Activated naive CD4-positive, alpha-beta T cell treated with anti-CD3 and anti-CD28 coated beads for 36 hours (primary cell): ENCODE measurements around the gene GNAT3. TPM values are rescaled to one million over a fixed set of nuclear protein-coding genes. Genes with fewer than 3 reads are reported as not detected.

Experiments
- CTCF ChIA-PET: fragments of 350-600 bp; sonication (Branson Sonifier 250); formaldehyde crosslinking; loops from one replicate; lab custom pipeline; 2021; ENCODE audit warnings: antibody characterized with exemption; lab: Charles Lee
- DNase-seq: peaks from one replicate; pipeline ENCODE4 v3.0.0-alpha.2; 2020
- H3K27ac Mint-ChIP-seq: one replicate; pipeline ENCODE4 v1.8.0; 2021; ENCODE audit warnings: mild to moderate bottlenecking, mixed read lengths
- H3K27me3 Mint-ChIP-seq: one replicate; pipeline ENCODE4 v1.8.0; 2021; ENCODE audit warnings: low read depth, mixed read lengths
- H3K36me3 Mint-ChIP-seq: one replicate; pipeline ENCODE4 v1.8.0; 2021; ENCODE audit warnings: low read depth, mixed read lengths
- H3K4me1 Mint-ChIP-seq: one replicate; pipeline ENCODE4 v1.8.0; 2021; ENCODE audit warnings: low read depth, mixed read lengths
- H3K4me3 Mint-ChIP-seq: one replicate; pipeline ENCODE4 v1.8.0; 2021; ENCODE audit warnings: mild to moderate bottlenecking, moderate library complexity, mixed read lengths
- H3K9me3 Mint-ChIP-seq: one replicate; pipeline ENCODE4 v1.8.0; 2021; ENCODE audit warnings: mixed read lengths
- intact Hi-C: fragments of 100-400 bp; cut with micrococcal nuclease; formaldehyde crosslinking; loops from one replicate; pipeline ENCODE4 v1.15.1; 2023
- total RNA-seq, 2 experiments: library from RNA; stranded (reverse); gene quantifications; one replicate each; pipeline ENCODE4 v1.2.3, GENCODE V29; 2021

Gene GNAT3
- total RNA-seq, 2 experiments from 2014 or later = not detected

GRCh38 chr7:80528689-80529088 lies 16.8 kb upstream of the GNAT3 start:
- H3K4me1 Mint-ChIP-seq = no peaks in the 10 kb centered on the region
- H3K27ac Mint-ChIP-seq = no peak overlapping the region
- CTCF ChIA-PET = no interaction called here
- intact Hi-C loops = no loop called here
- H3K9me3 Mint-ChIP-seq = no peaks in the 10 kb centered on the region
- no peak overlapping the region for H3K4me3 Mint-ChIP-seq
- no peak for DNase-seq
- no peaks in the 10 kb centered on the region for H3K27me3 Mint-ChIP-seq
- H3K36me3 Mint-ChIP-seq = no peaks in the 10 kb centered on the region

- no peak overlapping the region for H3K4me3 Mint-ChIP-seq
- DNase-seq = no peak
- H3K36me3 Mint-ChIP-seq = no peaks in the 10 kb centered on the region
- H3K4me1 Mint-ChIP-seq = no peaks in the 10 kb centered on the region
- CTCF ChIA-PET = no interaction called here
- intact Hi-C loops = no loop called here
- no peak overlapping the region for H3K27ac Mint-ChIP-seq
- H3K9me3 Mint-ChIP-seq = no peaks in the 10 kb centered on the region
- no peaks in the 10 kb centered on the region for H3K27me3 Mint-ChIP-seq
Measured at GRCh38 chr7:80526472-80526871, 14.6 kb upstream of the GNAT3 start.

GRCh38 chr7:80524693-80525092 lies 12.8 kb upstream of the GNAT3 start:
- CTCF ChIA-PET = interaction anchor here (0.7 kb wide), 1 partner anchor 15 kb away, joined by 3 read pairs; no protein-coding TSS in a partner anchor
- Mint-ChIP-seq H3K27ac (no peak overlapping the region), H3K36me3 (no peaks in the 10 kb centered on the region), H3K27me3 (no peaks in the 10 kb centered on the region), H3K4me3 (no peak overlapping the region), H3K9me3 (no peaks in the 10 kb centered on the region), H3K4me1 (no peaks in the 10 kb centered on the region)
- intact Hi-C loops = no loop called here
- DNase-seq = no peak

GRCh38 chr7:80521809-80522208 lies 9.9 kb upstream of the GNAT3 start:
- Mint-ChIP-seq H3K36me3 (no peaks in the 10 kb centered on the region), H3K9me3 (no peaks in the 10 kb centered on the region), H3K27me3 (no peaks in the 10 kb centered on the region), H3K4me1 (no peaks in the 10 kb centered on the region), H3K27ac (no peak overlapping the region), H3K4me3 (no peak overlapping the region)
- DNase-seq = no peak
- CTCF ChIA-PET = interaction anchor here (1.6 kb wide), 1 partner anchor 9 kb away, joined by 4 read pairs; no protein-coding TSS in a partner anchor
- intact Hi-C loops = no loop called here

GRCh38 chr7:80520199-80520598 lies 8.3 kb upstream of the GNAT3 start:
- no peak overlapping the region for H3K4me3 Mint-ChIP-seq
- intact Hi-C loops = no loop called here
- CTCF ChIA-PET = no interaction called here
- H3K27ac Mint-ChIP-seq = no peak overlapping the region
- no peak for DNase-seq
- no peaks in the 10 kb centered on the region for H3K27me3 Mint-ChIP-seq
- H3K4me1 Mint-ChIP-seq = no peaks in the 10 kb centered on the region
- no peaks in the 10 kb centered on the region for H3K36me3 Mint-ChIP-seq
- H3K9me3 Mint-ChIP-seq = no peaks in the 10 kb centered on the region

GRCh38 chr7:80517282-80517747 lies 5.5 kb upstream of the GNAT3 start:
- DNase-seq = no peak
- Mint-ChIP-seq H3K4me3 (no peak overlapping the region), H3K9me3 (no peaks in the 10 kb centered on the region), H3K4me1 (no peaks in the 10 kb centered on the region), H3K27me3 (no peaks in the 10 kb centered on the region), H3K27ac (no peak overlapping the region), H3K36me3 (no peaks in the 10 kb centered on the region)
- CTCF ChIA-PET = no interaction called here
- intact Hi-C loops = no loop called here

- no peaks in the 10 kb centered on the region for H3K4me1 Mint-ChIP-seq
- no peak overlapping the region for H3K4me3 Mint-ChIP-seq
- no peaks in the 10 kb centered on the region for H3K36me3 Mint-ChIP-seq
- no peak for DNase-seq
- intact Hi-C loops = no loop called here
- peaks cover 2% of the 10 kb centered on the region for H3K27me3 Mint-ChIP-seq
- CTCF ChIA-PET = no interaction called here
- H3K27ac Mint-ChIP-seq = no peak overlapping the region
- no peaks in the 10 kb centered on the region for H3K9me3 Mint-ChIP-seq
Measured at GRCh38 chr7:80515298-80515697, 3.4 kb upstream of the GNAT3 start.

GRCh38 chr7:80510021-80510420 lies 1.8 kb downstream of the GNAT3 start:
- no peaks in the 10 kb centered on the region for H3K36me3 Mint-ChIP-seq
- H3K27me3 Mint-ChIP-seq = peaks cover 5% of the 10 kb centered on the region
- H3K27ac Mint-ChIP-seq = no peak overlapping the region
- no peak for DNase-seq
- CTCF ChIA-PET = no interaction called here
- no peaks in the 10 kb centered on the region for H3K4me1 Mint-ChIP-seq
- H3K9me3 Mint-ChIP-seq = no peaks in the 10 kb centered on the region
- intact Hi-C loops = no loop called here
- no peak overlapping the region for H3K4me3 Mint-ChIP-seq

GRCh38 chr7:80508440-80508839 lies 3.4 kb downstream of the GNAT3 start:
- Mint-ChIP-seq H3K27me3 (peaks cover 11% of the 10 kb centered on the region), H3K9me3 (no peaks in the 10 kb centered on the region), H3K27ac (no peak overlapping the region), H3K4me1 (no peaks in the 10 kb centered on the region), H3K36me3 (no peaks in the 10 kb centered on the region), H3K4me3 (no peak overlapping the region)
- intact Hi-C loops = no loop called here
- DNase-seq = no peak
- CTCF ChIA-PET = no interaction called here

- no peaks in the 10 kb centered on the region for H3K9me3 Mint-ChIP-seq
- no peak overlapping the region for H3K27ac Mint-ChIP-seq
- H3K36me3 Mint-ChIP-seq = no peaks in the 10 kb centered on the region
- no peaks in the 10 kb centered on the region for H3K4me1 Mint-ChIP-seq
- CTCF ChIA-PET = no interaction called here
- peaks cover 12% of the 10 kb centered on the region for H3K27me3 Mint-ChIP-seq
- no peak overlapping the region for H3K4me3 Mint-ChIP-seq
- no peak for DNase-seq
- intact Hi-C loops = no loop called here
Measured at GRCh38 chr7:80505900-80506500, 5.9 kb downstream of the GNAT3 start.

- no peak overlapping the region for H3K27ac Mint-ChIP-seq
- intact Hi-C loops = no loop called here
- CTCF ChIA-PET = no interaction called here
- no peak overlapping the region for H3K4me3 Mint-ChIP-seq
- H3K36me3 Mint-ChIP-seq = no peaks in the 10 kb centered on the region
- no peaks in the 10 kb centered on the region for H3K9me3 Mint-ChIP-seq
- H3K4me1 Mint-ChIP-seq = no peaks in the 10 kb centered on the region
- DNase-seq = no peak
- peaks cover 10% of the 10 kb centered on the region for H3K27me3 Mint-ChIP-seq
Measured at GRCh38 chr7:80500325-80500724, 11.5 kb downstream of the GNAT3 start.

GRCh38 chr7:80499350-80499953 lies 12.4 kb downstream of the GNAT3 start:
- peaks cover 4% of the 10 kb centered on the region for H3K27me3 Mint-ChIP-seq

More at GRCh38 chr7:80499350-80499953, 12.4 kb downstream of the GNAT3 start:
- intact Hi-C loops = no loop called here
- Mint-ChIP-seq H3K36me3 (no peaks in the 10 kb centered on the region), H3K9me3 (no peaks in the 10 kb centered on the region), H3K4me1 (no peaks in the 10 kb centered on the region), H3K27ac (no peak overlapping the region), H3K4me3 (no peak overlapping the region)
- CTCF ChIA-PET = no interaction called here
- no peak for DNase-seq
